Pulmonary artery endothelial cell (primary cell): Measurements from ENCODE around the gene HHAT. TPM values are rescaled to one million over a fixed set of nuclear protein-coding genes. Genes with fewer than 3 reads are reported as not detected.
"Not testable (repeated sequence)": the region's sequence is repeated elsewhere in the genome, so short reads cannot be mapped to it uniquely, and the experiment has no call there.

ENCODE experiments used
- DNase-seq: peaks from one replicate; pipeline ENCODE4 v3.0.0-alpha.2; 2011; ENCODE audit warnings: low read depth, low spot score
- total RNA-seq: library from RNA; depleted of rRNA; stranded (reverse); fragments of >200 nt; gene quantifications from 2 replicates; pipeline ENCODE4 v1.2.3, GENCODE V29; 2014

The HHAT gene
- total RNA-seq, 1 donor from 2014 or later: 1.6 TPM

DNA sequence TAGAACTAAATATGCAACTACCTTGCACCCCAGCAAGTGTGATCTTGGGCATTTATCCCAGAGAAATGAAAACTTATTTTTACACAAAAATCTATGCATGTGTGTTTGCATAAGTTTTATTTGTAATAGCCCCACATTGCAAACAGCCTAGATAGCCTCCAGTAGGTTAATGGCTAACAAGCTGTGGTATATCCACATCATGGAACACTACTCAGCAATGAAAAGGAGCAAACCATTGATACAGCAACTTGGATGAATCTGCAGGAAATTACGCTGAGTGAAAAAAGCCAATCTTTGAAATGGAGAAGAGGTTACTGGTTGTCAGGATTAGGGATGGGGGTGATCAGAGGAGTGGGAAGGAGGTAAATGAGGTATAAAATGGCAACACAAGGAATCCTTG, 67.8 kb downstream of the HHAT start:
- no peak for DNase-seq

DNA sequence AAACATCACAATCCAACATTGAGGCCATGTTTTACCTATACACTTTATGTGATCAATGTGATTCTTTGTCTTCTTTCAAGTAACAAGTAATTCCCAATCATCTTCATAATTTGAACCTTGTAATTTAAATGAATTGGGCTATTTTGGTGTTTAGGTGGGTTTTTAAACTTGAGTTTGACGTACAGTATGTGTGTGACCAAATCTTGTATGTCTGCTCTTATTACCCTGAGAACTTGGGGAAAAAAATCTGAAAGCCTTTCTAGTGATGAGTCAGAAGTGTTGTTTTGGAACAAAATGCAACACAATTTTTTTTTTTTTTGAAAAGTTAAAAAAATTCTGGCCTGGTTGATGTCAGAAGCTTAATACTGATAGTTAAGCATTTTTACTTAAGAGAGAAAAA, 68.5 kb downstream of the HHAT start:
- no peak for DNase-seq

- no peak for DNase-seq
Measured at GRCh38 chr1:210397681-210398080, 69.0 kb downstream of the HHAT start.

DNA sequence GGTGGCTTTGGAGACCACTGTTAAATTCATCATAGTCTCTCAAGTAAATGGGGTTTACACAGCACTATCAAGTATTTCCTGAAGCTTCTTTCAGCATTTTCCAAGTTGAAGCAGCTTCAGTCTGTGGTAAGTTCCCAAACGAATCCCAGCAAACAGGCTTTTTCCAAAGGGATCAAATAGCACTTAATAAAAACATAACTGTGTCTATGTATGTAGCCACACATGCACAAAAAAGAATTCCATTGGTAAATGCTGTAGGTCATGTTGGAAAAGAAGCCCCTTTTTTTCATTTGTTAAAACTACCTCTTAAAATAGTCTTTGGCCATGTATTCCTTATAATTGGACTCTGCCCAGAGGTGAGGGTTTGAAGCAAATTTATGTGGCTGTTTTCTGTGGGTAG, 69.8 kb downstream of the HHAT start:
- DNase-seq: no peak

DNA sequence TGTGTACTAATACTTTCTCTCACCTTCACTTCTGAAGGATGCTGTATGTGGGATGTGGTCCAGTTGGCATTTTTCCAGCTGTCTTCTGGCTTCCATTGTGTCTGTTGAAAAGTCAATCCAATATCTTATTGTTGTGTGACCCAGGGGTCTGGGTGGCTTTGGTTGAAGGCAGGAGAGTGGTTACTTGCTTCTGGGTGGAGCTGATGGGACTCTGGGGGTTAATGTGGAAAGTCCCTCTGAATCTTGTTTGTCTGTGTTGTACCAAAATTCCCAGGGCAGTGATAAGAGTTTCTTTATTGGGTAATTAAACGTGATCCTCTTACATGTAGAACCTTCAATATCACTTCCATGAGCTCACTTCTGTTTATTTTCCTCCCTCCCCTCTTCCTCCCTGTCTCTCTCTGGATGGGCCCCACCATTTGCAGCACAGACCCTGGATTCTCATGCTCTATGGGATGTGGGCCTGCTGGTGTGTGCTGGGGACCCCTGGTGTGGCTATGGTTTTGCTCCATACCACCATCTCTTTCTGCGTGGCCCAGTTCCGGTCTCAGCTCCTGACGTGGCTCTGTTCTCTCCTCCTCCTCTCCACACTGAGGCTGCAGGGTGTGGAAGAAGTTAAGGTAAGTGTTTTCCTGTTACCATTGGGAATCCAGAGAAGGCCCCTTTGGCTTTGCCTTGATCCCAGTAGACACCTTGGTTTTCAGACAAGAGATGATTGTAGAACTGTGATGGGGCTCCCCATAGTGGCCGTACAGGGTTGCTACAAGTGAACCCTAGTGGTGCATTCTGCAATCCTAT, 71.5 kb downstream of the HHAT start:
- DNase-seq: peak; percentile 20

GRCh38 chr1:210402560-210402959, 73.9 kb downstream of the HHAT start:
- DNase-seq: no peak

DNA sequence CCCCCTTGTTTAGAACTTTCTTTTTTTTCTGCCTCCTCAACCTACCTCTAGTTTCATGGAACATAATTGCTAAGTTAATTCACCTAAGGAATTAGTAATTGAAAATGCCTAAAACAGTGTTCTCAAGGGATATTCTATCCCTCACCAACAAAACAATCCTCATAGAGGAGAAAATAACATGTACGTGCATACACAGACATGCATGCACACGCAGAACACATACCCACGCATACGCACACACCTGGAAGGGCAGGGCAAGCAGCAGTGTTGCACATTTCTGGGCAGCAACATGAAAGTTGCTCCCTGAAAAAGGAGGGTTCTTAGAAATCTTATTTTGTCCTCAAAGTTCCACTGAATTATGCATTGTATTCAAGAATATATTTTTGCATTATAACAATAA, 76.6 kb downstream of the HHAT start:
- DNase-seq: no peak

- not testable (repeated sequence) for DNase-seq
Measured at GRCh38 chr1:210406341-210406740, 77.6 kb downstream of the HHAT start.

DNA sequence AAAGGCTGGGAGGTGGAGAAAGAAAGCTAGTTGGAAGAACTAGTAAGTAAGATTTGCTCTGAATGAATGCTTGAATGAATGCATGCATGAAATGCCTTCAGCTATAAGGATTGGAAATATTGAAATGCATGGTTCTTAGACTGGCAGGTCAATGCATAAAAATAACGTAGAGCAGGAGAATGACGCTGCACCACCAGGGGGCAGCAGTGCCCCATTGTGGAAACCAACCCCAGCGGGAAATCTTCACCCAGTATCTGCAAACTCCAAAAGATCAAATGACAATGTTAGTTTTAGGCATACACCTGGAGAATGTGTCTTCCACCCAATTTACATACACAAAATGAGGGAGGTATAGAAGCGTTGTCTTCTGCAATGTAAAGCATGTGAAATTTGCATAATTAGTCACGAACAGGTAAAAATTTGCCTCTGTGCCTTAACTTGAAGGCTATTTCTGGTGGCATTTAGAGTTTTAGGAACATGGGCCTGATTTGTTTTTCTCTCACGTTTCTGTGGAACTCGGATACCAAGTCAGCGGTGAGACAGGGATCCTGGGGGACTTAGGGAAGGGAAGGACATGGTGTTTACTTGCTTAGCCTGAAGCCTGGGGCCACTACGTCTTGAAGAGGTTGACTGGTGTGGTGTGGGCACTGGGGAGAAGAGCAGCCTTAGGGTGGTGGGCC, 78.6 kb downstream of the HHAT start:
- DNase-seq: peak; percentile 3

DNA sequence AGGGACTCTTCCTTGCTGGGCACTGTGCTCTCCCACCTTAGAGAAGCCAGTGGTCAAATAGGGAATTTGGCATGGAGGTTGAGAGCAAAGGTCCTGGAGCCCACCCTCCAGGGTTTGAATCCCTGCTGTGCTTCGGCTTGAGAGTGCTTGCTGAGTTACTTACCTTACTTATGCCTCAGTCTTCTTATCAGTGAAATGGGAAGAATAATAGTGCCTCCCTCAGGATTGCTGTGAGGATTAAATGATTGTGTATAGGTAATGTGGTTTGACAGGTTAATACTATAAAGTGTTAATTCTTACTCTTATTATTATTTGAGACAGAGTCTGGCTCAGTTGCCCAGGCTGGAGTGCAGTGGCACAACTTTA, 79.2 kb downstream of the HHAT start:
- DNase-seq: no peak

GRCh38 chr1:210412240-210412639, 83.5 kb downstream of the HHAT start:
- DNase-seq: no peak

- no peak for DNase-seq
Measured at GRCh38 chr1:210413951-210414350, 85.2 kb downstream of the HHAT start.

DNA sequence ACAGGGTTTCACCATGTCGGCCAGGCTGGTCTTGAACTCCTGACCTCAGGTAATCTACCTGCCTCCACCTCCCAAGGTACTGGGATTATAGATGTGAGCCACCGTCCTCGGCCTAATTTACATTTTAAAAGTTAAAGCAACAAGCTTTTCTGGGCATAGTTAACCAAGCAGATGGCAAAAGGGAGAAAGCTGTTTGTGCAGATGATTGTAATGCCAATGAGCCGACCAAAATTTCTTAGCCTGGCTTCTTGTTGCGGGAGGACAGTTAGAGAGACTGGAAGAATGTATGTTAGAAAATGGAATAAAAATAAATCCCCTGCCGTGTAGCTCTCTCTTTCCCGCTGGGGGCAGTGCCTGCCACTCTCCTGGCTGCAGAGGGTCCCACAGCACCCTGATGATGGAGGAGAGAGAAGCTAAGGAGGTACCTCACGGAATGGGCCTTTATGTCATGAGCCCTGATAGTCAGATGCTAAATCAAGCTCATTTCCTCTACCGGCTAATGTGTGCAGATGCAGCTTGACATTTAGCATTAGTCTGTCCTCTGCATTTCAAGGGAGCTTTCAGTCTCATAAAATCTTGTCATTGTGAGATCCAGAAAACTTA, 87.2 kb downstream of the HHAT start:
- DNase-seq: no peak

GRCh38 chr1:210416681-210417080, 88.0 kb downstream of the HHAT start:
- DNase-seq: no peak

DNA sequence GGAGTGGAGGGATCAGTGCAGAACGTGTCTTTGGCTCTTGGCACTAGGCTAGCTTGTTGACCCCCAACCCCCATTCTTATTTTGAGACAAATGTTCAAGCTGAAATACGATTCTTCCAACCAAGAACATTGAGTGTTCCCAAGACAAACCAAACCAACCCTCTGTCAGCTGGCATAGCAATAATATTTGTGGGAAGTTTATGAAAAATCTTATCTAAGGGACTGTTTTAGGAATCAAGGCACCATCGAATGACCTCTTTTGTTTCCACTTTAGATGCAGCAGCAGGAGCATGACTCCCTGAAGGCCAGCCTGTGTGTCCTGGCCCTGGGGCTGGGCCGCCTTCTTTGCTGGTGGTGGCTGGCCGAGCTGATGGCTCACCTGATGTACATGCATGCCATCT, 89.2 kb downstream of the HHAT start:
- no peak for DNase-seq

GRCh38 chr1:210418863-210419650, 90.4 kb downstream of the HHAT start:
- no peak for DNase-seq

DNA sequence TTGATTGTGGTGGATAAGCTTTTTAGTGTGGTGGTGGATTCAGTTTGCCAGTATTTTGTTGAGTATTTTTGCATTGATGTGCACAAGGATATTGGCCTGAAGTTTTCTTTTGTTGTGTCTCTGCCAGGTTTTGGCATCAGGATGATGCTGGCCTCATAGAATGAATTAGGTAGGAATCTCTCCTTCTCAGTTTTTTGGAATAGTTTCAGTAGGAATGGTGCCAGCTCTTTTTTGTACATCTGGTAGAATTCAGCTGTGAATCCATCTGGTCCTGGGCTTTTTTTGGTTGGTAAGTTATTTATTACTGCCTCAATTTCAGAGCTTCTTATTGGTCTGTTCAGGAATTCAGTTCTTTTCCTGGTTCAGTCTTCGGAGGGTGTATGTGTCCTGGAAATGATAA, 98.0 kb downstream of the HHAT start:
- not testable (repeated sequence) for DNase-seq

GRCh38 chr1:210428696-210429095, 100.0 kb downstream of the HHAT start:
- DNase-seq: no peak

GRCh38 chr1:210434223-210434622, 105.5 kb downstream of the HHAT start:
- no peak for DNase-seq

DNA sequence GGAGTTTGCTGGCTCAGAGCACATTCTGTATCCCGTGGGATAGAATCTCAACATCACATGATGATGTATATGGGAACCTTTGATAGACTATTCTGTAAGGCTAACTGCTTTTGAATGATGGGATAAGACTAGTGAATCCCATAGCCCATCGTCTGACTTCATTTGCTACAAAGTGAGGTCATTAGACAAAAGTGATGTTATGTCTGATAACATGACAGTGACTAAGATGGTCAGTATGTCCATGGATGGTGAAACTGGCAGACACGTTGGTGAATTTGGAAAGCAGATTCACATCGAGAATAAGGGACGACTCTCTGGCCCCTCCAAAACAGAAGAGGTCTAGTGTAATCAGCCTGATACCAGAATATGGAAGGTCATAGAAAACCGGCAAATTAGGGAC, 108.4 kb downstream of the HHAT start:
- no peak for DNase-seq

GRCh38 chr1:210437781-210438180, 109.1 kb downstream of the HHAT start:
- DNase-seq: no peak
